ENCODE measurements around the gene COL4A3.

Gene COL4A3

GRCh38 chr2:227180770-227181169, 16.3 kb downstream of the COL4A3 start:
- no peaks in the 10 kb centered on the region for H3K9me3 ChIP-seq (ENCODE audit: control insufficient read depth in 1 of 2, low read length in 2 of 2)
- no peak overlapping the region for H3K4me3 ChIP-seq (ENCODE audit: low read depth in 1 of 2, low read length in 2 of 2)
- H3K27ac ChIP-seq (ENCODE audit: low read depth, low read length) = no peak overlapping the region
- H3K27me3 ChIP-seq (ENCODE audit: control insufficient read depth in 1 of 2, insufficient read depth in 2 of 2, low read length in 2 of 2) = no peaks in the 10 kb centered on the region
- H3K36me3 ChIP-seq (ENCODE audit: control insufficient read depth in 1 of 2, insufficient read depth in 2 of 2, low read length in 2 of 2) = no peaks in the 10 kb centered on the region
- H3K9ac ChIP-seq (ENCODE audit: low read depth in 1 of 2, low read length in 2 of 2) = no peak overlapping the region
- H3K4me1 ChIP-seq (ENCODE audit: control insufficient read depth in 1 of 2, insufficient read depth in 2 of 2, low read length in 2 of 2) = no peaks in the 10 kb centered on the region

GRCh38 chr2:227182765-227183164, 18.3 kb downstream of the COL4A3 start:
- no peaks in the 10 kb centered on the region for H3K36me3 ChIP-seq (ENCODE audit: control insufficient read depth in 1 of 2, insufficient read depth in 2 of 2, low read length in 2 of 2)
- no peak overlapping the region for H3K9ac ChIP-seq (ENCODE audit: low read depth in 1 of 2, low read length in 2 of 2)
- H3K27me3 ChIP-seq (ENCODE audit: control insufficient read depth in 1 of 2, insufficient read depth in 2 of 2, low read length in 2 of 2) = no peaks in the 10 kb centered on the region
- H3K9me3 ChIP-seq (ENCODE audit: control insufficient read depth in 1 of 2, low read length in 2 of 2) = no peaks in the 10 kb centered on the region
- H3K4me3 ChIP-seq (ENCODE audit: low read depth in 1 of 2, low read length in 2 of 2) = no peak overlapping the region
- H3K4me1 ChIP-seq (ENCODE audit: control insufficient read depth in 1 of 2, insufficient read depth in 2 of 2, low read length in 2 of 2) = no peaks in the 10 kb centered on the region
- H3K27ac ChIP-seq (ENCODE audit: low read depth, low read length) = no peak overlapping the region

- no peaks in the 10 kb centered on the region for H3K9me3 ChIP-seq (ENCODE audit: control insufficient read depth in 1 of 2, low read length in 2 of 2)
- no peak overlapping the region for H3K4me3 ChIP-seq (ENCODE audit: low read depth in 1 of 2, low read length in 2 of 2)
- no peaks in the 10 kb centered on the region for H3K27me3 ChIP-seq (ENCODE audit: control insufficient read depth in 1 of 2, insufficient read depth in 2 of 2, low read length in 2 of 2)
- H3K9ac ChIP-seq (ENCODE audit: low read depth in 1 of 2, low read length in 2 of 2) = no peak overlapping the region
- H3K27ac ChIP-seq (ENCODE audit: low read depth, low read length) = no peak overlapping the region
- no peaks in the 10 kb centered on the region for H3K4me1 ChIP-seq (ENCODE audit: control insufficient read depth in 1 of 2, insufficient read depth in 2 of 2, low read length in 2 of 2)
- no peaks in the 10 kb centered on the region for H3K36me3 ChIP-seq (ENCODE audit: control insufficient read depth in 1 of 2, insufficient read depth in 2 of 2, low read length in 2 of 2)
These were observed 19.4 kb downstream of the COL4A3 start for GRCh38 chr2:227183657-227184367.

GRCh38 chr2:227185615-227186232, 21.3 kb downstream of the COL4A3 start:
- Histone ChIP-seq H3K27ac (ENCODE audit: low read depth, low read length) (no peak overlapping the region), H3K27me3 (ENCODE audit: control insufficient read depth in 1 of 2, insufficient read depth in 2 of 2, low read length in 2 of 2) (no peaks in the 10 kb centered on the region), H3K36me3 (ENCODE audit: control insufficient read depth in 1 of 2, insufficient read depth in 2 of 2, low read length in 2 of 2) (no peaks in the 10 kb centered on the region)

GRCh38 chr2:227186751-227187150, 22.3 kb downstream of the COL4A3 start:
- Histone ChIP-seq H3K27ac (ENCODE audit: low read depth, low read length) (no peak overlapping the region), H3K4me1 (ENCODE audit: control insufficient read depth in 1 of 2, insufficient read depth in 2 of 2, low read length in 2 of 2) (no peaks in the 10 kb centered on the region), H3K9ac (ENCODE audit: low read depth in 1 of 2, low read length in 2 of 2) (no peak overlapping the region), H3K27me3 (ENCODE audit: control insufficient read depth in 1 of 2, insufficient read depth in 2 of 2, low read length in 2 of 2) (no peaks in the 10 kb centered on the region), H3K9me3 (ENCODE audit: control insufficient read depth in 1 of 2, low read length in 2 of 2) (no peaks in the 10 kb centered on the region), H3K4me3 (ENCODE audit: low read depth in 1 of 2, low read length in 2 of 2) (no peak overlapping the region), H3K36me3 (ENCODE audit: control insufficient read depth in 1 of 2, insufficient read depth in 2 of 2, low read length in 2 of 2) (no peaks in the 10 kb centered on the region)

More at GRCh38 chr2:227185615-227186232, 21.3 kb downstream of the COL4A3 start:
- Histone ChIP-seq H3K9ac (ENCODE audit: low read depth in 1 of 2, low read length in 2 of 2) (no peak overlapping the region), H3K4me1 (ENCODE audit: control insufficient read depth in 1 of 2, insufficient read depth in 2 of 2, low read length in 2 of 2) (no peaks in the 10 kb centered on the region), H3K4me3 (ENCODE audit: low read depth in 1 of 2, low read length in 2 of 2) (no peak overlapping the region), H3K9me3 (ENCODE audit: control insufficient read depth in 1 of 2, low read length in 2 of 2) (no peaks in the 10 kb centered on the region)

- H3K27ac ChIP-seq (ENCODE audit: low read depth, low read length) = no peak overlapping the region
- H3K36me3 ChIP-seq (ENCODE audit: control insufficient read depth in 1 of 2, insufficient read depth in 2 of 2, low read length in 2 of 2) = no peaks in the 10 kb centered on the region
- no peak overlapping the region for H3K4me3 ChIP-seq (ENCODE audit: low read depth in 1 of 2, low read length in 2 of 2)
- no peak overlapping the region for H3K9ac ChIP-seq (ENCODE audit: low read depth in 1 of 2, low read length in 2 of 2)
- H3K27me3 ChIP-seq (ENCODE audit: control insufficient read depth in 1 of 2, insufficient read depth in 2 of 2, low read length in 2 of 2) = no peaks in the 10 kb centered on the region
- no peaks in the 10 kb centered on the region for H3K4me1 ChIP-seq (ENCODE audit: control insufficient read depth in 1 of 2, insufficient read depth in 2 of 2, low read length in 2 of 2)
- no peaks in the 10 kb centered on the region for H3K9me3 ChIP-seq (ENCODE audit: control insufficient read depth in 1 of 2, low read length in 2 of 2)
These were observed 23.9 kb downstream of the COL4A3 start for GRCh38 chr2:227188292-227188691.

- no peak overlapping the region for H3K9ac ChIP-seq (ENCODE audit: low read depth in 1 of 2, low read length in 2 of 2)
- H3K27ac ChIP-seq (ENCODE audit: low read depth, low read length) = no peak overlapping the region
- no peak overlapping the region for H3K4me3 ChIP-seq (ENCODE audit: low read depth in 1 of 2, low read length in 2 of 2)
- no peaks in the 10 kb centered on the region for H3K27me3 ChIP-seq (ENCODE audit: control insufficient read depth in 1 of 2, insufficient read depth in 2 of 2, low read length in 2 of 2)
- H3K36me3 ChIP-seq (ENCODE audit: control insufficient read depth in 1 of 2, insufficient read depth in 2 of 2, low read length in 2 of 2) = no peaks in the 10 kb centered on the region
- no peaks in the 10 kb centered on the region for H3K9me3 ChIP-seq (ENCODE audit: control insufficient read depth in 1 of 2, low read length in 2 of 2)
- H3K4me1 ChIP-seq (ENCODE audit: control insufficient read depth in 1 of 2, insufficient read depth in 2 of 2, low read length in 2 of 2) = no peaks in the 10 kb centered on the region
These were observed 26.9 kb downstream of the COL4A3 start for GRCh38 chr2:227191367-227191766.

- no peaks in the 10 kb centered on the region for H3K27me3 ChIP-seq (ENCODE audit: control insufficient read depth in 1 of 2, insufficient read depth in 2 of 2, low read length in 2 of 2)
- no peak overlapping the region for H3K9ac ChIP-seq (ENCODE audit: low read depth in 1 of 2, low read length in 2 of 2)
- H3K4me3 ChIP-seq (ENCODE audit: low read depth in 1 of 2, low read length in 2 of 2) = no peak overlapping the region
- H3K4me1 ChIP-seq (ENCODE audit: control insufficient read depth in 1 of 2, insufficient read depth in 2 of 2, low read length in 2 of 2) = no peaks in the 10 kb centered on the region
- H3K9me3 ChIP-seq (ENCODE audit: control insufficient read depth in 1 of 2, low read length in 2 of 2) = no peaks in the 10 kb centered on the region
- no peak overlapping the region for H3K27ac ChIP-seq (ENCODE audit: low read depth, low read length)
- H3K36me3 ChIP-seq (ENCODE audit: control insufficient read depth in 1 of 2, insufficient read depth in 2 of 2, low read length in 2 of 2) = no peaks in the 10 kb centered on the region
These were observed 28.1 kb downstream of the COL4A3 start for GRCh38 chr2:227192491-227192890.

- Histone ChIP-seq H3K36me3 (ENCODE audit: control insufficient read depth in 1 of 2, insufficient read depth in 2 of 2, low read length in 2 of 2) (no peaks in the 10 kb centered on the region), H3K9me3 (ENCODE audit: control insufficient read depth in 1 of 2, low read length in 2 of 2) (no peaks in the 10 kb centered on the region), H3K4me1 (ENCODE audit: control insufficient read depth in 1 of 2, insufficient read depth in 2 of 2, low read length in 2 of 2) (no peaks in the 10 kb centered on the region), H3K27ac (ENCODE audit: low read depth, low read length) (no peak overlapping the region), H3K27me3 (ENCODE audit: control insufficient read depth in 1 of 2, insufficient read depth in 2 of 2, low read length in 2 of 2) (no peaks in the 10 kb centered on the region), H3K9ac (ENCODE audit: low read depth in 1 of 2, low read length in 2 of 2) (no peak overlapping the region), H3K4me3 (ENCODE audit: low read depth in 1 of 2, low read length in 2 of 2) (no peak overlapping the region)
These were observed 29.8 kb downstream of the COL4A3 start for GRCh38 chr2:227194219-227194618.

GRCh38 chr2:227198866-227199265, 34.4 kb downstream of the COL4A3 start:
- Histone ChIP-seq H3K9me3 (ENCODE audit: control insufficient read depth in 1 of 2, low read length in 2 of 2) (no peaks in the 10 kb centered on the region), H3K4me3 (ENCODE audit: low read depth in 1 of 2, low read length in 2 of 2) (no peak overlapping the region)

More at GRCh38 chr2:227198866-227199265, 34.4 kb downstream of the COL4A3 start:
- Histone ChIP-seq H3K4me1 (ENCODE audit: control insufficient read depth in 1 of 2, insufficient read depth in 2 of 2, low read length in 2 of 2) (no peaks in the 10 kb centered on the region), H3K36me3 (ENCODE audit: control insufficient read depth in 1 of 2, insufficient read depth in 2 of 2, low read length in 2 of 2) (no peaks in the 10 kb centered on the region), H3K9ac (ENCODE audit: low read depth in 1 of 2, low read length in 2 of 2) (no peak overlapping the region), H3K27me3 (ENCODE audit: control insufficient read depth in 1 of 2, insufficient read depth in 2 of 2, low read length in 2 of 2) (no peaks in the 10 kb centered on the region), H3K27ac (ENCODE audit: low read depth, low read length) (no peak overlapping the region)

Data from duodenal mucosa (tissue), 2 donors.